22Rv1 (cell line): ENCODE measurements around the gene PPM1K.

Experiments
- ZFX ChIP-seq: fragments of 450-650 bp; IDR thresholded peaks from 2 replicates; pipeline ENCODE4 v1.6.1; 2017; ENCODE audit warnings: antibody characterized with exemption, borderline replicate concordance
- TF ChIP-seq, protein P1 (sequence below): fragments of 450-650 bp; IDR thresholded peaks from 2 replicates; pipeline ENCODE4 v1.5.1; 2017; ENCODE audit warnings: mild to moderate bottlenecking

DNA sequence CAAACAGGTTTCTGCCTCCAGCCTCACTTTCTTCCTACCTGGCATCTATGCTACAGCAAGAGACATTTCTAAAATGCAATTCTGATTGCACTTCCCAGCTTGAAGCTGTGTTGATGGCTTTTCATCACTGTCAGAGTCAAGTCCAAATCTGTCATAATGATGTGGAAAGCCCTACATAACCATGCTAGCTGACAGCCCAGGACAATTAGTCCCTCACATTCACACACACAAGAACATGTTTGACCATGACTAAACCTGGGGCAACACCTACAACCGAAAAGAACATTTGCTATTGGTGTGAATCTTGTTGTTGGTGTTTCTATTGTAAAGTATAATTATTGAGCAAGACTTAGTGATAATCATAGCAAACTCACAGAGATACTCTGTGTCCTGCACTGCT is 58.2 kb downstream of the PPM1K start:
- TF ChIP-seq, protein P1, sequence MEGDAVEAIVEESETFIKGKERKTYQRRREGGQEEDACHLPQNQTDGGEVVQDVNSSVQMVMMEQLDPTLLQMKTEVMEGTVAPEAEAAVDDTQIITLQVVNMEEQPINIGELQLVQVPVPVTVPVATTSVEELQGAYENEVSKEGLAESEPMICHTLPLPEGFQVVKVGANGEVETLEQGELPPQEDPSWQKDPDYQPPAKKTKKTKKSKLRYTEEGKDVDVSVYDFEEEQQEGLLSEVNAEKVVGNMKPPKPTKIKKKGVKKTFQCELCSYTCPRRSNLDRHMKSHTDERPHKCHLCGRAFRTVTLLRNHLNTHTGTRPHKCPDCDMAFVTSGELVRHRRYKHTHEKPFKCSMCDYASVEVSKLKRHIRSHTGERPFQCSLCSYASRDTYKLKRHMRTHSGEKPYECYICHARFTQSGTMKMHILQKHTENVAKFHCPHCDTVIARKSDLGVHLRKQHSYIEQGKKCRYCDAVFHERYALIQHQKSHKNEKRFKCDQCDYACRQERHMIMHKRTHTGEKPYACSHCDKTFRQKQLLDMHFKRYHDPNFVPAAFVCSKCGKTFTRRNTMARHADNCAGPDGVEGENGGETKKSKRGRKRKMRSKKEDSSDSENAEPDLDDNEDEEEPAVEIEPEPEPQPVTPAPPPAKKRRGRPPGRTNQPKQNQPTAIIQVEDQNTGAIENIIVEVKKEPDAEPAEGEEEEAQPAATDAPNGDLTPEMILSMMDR, result no peak
- no peak for TF ChIP-seq ZFX
